Mucosa of stomach (tissue), 1 donor: Measurements from ENCODE around the gene ACTN3.

ENCODE experiments used
- H3K27me3 ChIP-seq: one replicate; pipeline ENCODE4 v1.7.0; 2013; ENCODE audit warnings: mild to moderate bottlenecking, low read length; ENCODE audit not compliant: control insufficient read depth, insufficient read depth
- H3K36me3 ChIP-seq: one replicate; pipeline ENCODE4 v1.7.0; 2013; ENCODE audit warnings: low read length; ENCODE audit not compliant: control insufficient read depth, insufficient read depth
- H3K4me1 ChIP-seq: one replicate; pipeline ENCODE4 v1.7.0; 2013; ENCODE audit warnings: mild to moderate bottlenecking, low read length; ENCODE audit not compliant: control insufficient read depth, insufficient read depth
- H3K4me3 ChIP-seq: one replicate; pipeline ENCODE4 v1.7.0; 2013; ENCODE audit warnings: low read length
- H3K9ac ChIP-seq: one replicate; pipeline ENCODE4 v1.7.0; 2013; ENCODE audit warnings: mild to moderate bottlenecking, low read length, moderate library complexity
- H3K9me3 ChIP-seq: one replicate; pipeline ENCODE4 v1.7.0; 2013; ENCODE audit warnings: mild to moderate bottlenecking, low read length, moderate library complexity; ENCODE audit not compliant: control insufficient read depth
- donor health status: Pancreatic carcinoma.

ACTN3 gene

DNA sequence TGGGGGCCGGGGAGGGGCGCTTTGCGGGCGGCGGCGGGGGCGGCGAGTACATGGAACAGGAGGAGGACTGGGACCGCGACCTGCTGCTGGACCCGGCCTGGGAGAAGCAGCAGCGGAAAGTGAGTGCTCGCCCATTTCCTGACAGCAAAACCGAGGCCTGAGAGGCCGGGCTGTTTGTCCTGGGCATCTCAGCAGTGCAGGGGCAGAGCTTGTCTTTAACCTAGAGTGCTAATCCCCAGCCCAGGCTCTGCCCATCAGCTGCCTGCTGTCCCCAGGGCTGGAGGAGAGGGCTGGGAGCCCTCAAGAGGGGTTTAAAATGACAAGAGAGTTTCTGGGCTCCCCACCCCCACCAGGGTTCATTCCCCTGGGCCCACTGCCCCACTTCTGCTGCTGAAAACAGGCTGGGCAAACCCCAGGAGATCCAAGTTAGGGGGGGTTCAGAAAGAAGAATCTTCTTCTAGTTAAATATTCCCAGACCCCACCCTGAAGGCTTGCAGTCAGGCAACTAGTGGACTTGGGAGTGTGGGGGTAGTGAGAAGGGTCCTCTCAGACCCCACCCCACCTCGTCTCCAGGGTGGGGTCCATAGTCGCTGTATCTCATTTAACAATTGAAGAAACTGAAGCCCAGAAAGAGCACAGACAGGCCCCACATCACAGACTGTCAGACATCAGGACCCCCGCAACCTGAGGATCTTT is 411 bp downstream of the ACTN3 start:
- H3K4me1 ChIP-seq, result peaks cover 12% of the 10 kb centered on the region
- no peaks in the 10 kb centered on the region for H3K9me3 ChIP-seq
- no peaks in the 10 kb centered on the region for H3K36me3 ChIP-seq
- H3K4me3 ChIP-seq, result no peak overlapping the region
- no peak overlapping the region for H3K9ac ChIP-seq
- H3K27me3 ChIP-seq, result peaks cover 11% of the 10 kb centered on the region

DNA sequence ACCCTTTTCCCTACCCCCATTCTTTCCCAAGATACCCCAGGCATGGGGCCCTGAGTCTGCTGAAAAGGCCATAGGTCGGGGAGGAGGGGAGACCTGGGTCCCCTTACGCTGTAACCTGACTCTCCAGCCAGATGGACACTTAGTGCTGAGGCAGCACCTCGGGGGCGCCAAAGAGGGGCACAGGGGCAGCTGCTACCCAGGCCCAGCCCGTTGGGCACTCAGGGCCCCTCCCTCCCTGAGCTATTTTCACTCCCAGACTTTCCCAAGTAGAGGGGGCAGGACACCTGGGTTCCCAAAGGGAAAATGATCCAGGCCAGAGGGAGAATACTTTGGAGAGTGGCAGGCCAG is 933 bp downstream of the ACTN3 start:
- Histone ChIP-seq H3K9me3 (no peaks in the 10 kb centered on the region), H3K27me3 (peaks cover 11% of the 10 kb centered on the region), H3K4me1 (peaks cover 12% of the 10 kb centered on the region), H3K9ac (no peak overlapping the region), H3K36me3 (no peaks in the 10 kb centered on the region), H3K4me3 (no peak overlapping the region)

DNA sequence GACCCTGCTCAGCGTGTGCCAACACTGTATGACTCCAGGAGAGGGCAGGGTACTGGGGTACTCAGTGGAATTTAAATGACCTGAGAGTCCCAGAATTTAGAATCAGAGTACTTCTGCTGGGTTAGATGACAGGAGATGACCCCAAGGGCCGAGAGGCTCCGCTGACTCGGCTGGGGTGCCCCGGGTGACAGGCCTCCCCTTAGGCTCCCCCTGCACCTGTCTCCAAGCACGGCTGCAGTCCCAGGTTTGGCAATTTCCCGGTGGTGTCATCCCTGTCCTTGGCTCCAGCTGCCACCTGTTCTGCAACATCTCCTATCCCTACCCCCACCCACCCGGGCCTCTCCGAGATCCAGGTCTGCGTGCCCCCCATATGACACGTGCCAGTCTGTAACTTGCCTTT is 1.3 kb downstream of the ACTN3 start:
- peaks cover 12% of the 10 kb centered on the region for H3K4me1 ChIP-seq
- H3K27me3 ChIP-seq, result peaks cover 11% of the 10 kb centered on the region
- H3K9me3 ChIP-seq, result no peaks in the 10 kb centered on the region
- no peak overlapping the region for H3K4me3 ChIP-seq
- H3K36me3 ChIP-seq, result no peaks in the 10 kb centered on the region
- no peak overlapping the region for H3K9ac ChIP-seq

DNA sequence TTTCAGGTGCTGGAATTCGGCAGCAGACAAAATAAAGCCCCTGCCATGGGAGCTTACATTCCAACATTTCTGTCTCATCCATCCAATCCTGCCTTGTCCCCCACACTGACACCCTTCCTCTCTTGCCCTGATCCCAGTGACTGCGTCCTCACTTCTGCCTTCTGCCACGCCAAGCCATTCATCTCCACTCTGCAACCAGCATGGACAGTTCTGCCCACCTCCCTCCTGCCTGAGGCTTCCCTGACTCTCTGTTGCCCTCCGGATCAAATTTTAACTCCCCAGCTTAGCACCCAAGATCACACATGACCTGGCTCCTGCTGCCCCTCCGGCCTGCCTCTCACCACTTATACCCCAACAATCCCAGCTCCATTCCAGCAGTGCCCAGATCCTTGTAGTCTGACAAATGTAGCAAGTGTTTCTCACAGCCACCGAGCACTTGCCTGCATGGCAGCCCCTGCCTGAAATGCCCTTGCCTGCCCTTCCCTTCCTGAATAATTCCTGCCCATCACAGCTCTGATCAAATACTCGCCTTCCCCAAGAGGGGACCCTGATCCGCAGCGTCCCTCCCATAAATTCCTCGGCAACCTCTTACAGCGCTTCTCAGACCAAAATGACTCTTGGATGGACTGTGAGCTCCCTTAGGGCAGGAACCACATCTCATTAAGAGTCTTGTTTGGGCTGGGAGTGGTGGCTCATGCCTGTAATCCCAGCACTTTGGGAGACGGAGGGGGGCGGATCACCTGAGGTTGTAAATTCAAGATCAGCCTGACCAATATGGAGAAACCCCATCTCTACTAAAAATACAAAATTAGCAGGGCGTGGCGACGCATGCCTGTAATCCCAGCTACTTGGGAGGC is 2.3 kb downstream of the ACTN3 start:
- Histone ChIP-seq H3K4me1 (peaks cover 11% of the 10 kb centered on the region), H3K9ac (no peak overlapping the region), H3K4me3 (no peak overlapping the region), H3K27me3 (peaks cover 11% of the 10 kb centered on the region), H3K9me3 (no peaks in the 10 kb centered on the region), H3K36me3 (no peaks in the 10 kb centered on the region)

DNA sequence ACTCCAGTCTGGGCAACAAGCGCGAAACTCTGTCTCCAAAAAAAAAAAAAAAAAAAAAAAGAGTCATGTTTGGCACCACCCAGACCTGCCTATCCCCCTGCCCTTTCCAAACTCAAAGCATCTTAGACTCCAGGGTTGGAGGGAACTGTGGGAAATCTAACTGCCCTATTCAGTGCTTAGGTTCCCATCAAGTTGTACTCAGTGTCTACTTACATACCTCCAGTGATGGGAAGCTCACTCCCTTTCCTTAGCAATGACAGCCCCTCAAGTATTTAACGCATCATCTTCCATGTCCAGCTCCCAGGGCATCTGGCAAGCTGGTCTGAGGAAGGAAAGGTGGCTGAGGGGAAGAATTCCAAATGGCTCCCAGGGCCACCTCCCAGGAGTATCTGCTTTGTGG is 3.0 kb downstream of the ACTN3 start:
- no peak overlapping the region for H3K9ac ChIP-seq
- peaks cover 7% of the 10 kb centered on the region for H3K4me1 ChIP-seq
- no peak overlapping the region for H3K4me3 ChIP-seq
- H3K36me3 ChIP-seq, result no peaks in the 10 kb centered on the region
- peaks cover 11% of the 10 kb centered on the region for H3K27me3 ChIP-seq
- H3K9me3 ChIP-seq, result no peaks in the 10 kb centered on the region

DNA sequence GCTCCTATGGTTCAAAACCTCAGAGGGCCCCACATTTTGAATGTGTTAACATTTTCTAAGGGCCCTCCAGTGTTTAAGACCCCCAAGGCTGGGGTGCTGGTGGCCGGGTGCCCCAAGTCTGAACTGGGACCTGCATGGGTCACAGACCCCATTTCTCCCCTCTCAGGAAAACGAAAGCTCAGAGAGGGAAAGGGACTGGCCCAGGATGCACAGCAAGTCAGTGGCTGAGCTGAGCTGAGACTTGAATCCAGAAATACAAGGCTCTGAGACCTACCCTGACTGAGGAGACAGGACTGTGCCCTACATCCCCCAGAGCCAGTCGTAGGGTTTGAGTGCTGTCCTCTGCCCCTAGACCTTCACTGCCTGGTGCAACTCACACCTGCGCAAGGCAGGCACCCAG is 4.2 kb downstream of the ACTN3 start:
- Histone ChIP-seq H3K4me1 (peaks cover 7% of the 10 kb centered on the region), H3K36me3 (no peaks in the 10 kb centered on the region), H3K27me3 (peaks cover 20% of the 10 kb centered on the region), H3K4me3 (no peak overlapping the region), H3K9ac (no peak overlapping the region), H3K9me3 (no peaks in the 10 kb centered on the region)

DNA sequence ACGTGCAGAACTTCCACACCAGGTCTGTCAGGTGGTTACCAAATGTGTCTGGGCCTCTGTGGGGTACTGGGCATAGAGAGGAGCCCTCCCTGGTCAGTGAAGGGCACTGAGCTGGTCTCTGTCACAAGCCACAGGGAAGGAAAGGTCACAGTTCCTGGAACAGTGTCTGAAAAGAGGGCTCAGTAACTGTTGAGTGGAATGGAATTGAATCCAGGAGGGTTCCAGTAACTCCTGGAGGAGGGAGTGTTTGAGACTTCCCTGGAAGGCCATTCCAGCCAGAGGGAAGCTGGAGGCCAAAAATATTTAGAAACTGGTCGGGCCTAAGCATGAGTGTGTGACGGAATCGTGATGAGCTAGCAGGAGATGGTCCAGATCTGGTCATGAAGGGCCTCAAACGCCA is 7.9 kb downstream of the ACTN3 start:
- no peaks in the 10 kb centered on the region for H3K9me3 ChIP-seq
- peaks cover 29% of the 10 kb centered on the region for H3K27me3 ChIP-seq
- no peak overlapping the region for H3K4me3 ChIP-seq
- H3K4me1 ChIP-seq, result no peaks in the 10 kb centered on the region
- H3K9ac ChIP-seq, result no peak overlapping the region
- H3K36me3 ChIP-seq, result no peaks in the 10 kb centered on the region

DNA sequence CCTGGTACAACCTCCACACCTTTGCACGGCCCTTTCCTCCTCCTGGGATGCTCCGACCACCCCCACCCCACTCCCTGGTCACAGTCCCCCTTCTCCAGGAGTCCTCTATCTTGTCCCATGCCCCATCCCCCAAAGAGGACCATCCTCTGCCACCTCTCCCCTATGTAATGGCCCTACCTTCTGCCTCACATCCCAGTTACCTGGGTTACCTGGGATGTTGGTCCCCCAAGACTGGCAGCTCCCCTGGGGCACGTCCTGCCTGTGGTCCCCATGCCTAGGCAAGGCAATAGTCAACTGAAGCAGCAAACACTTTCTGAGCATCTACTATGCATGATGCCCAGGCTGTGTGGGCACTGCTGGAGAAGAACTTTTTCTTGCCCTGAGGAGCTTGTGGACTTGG is 8.7 kb downstream of the ACTN3 start:
- no peaks in the 10 kb centered on the region for H3K36me3 ChIP-seq
- no peaks in the 10 kb centered on the region for H3K4me1 ChIP-seq
- H3K27me3 ChIP-seq, result peaks cover 29% of the 10 kb centered on the region
- no peak overlapping the region for H3K4me3 ChIP-seq
- H3K9ac ChIP-seq, result no peak overlapping the region
- no peaks in the 10 kb centered on the region for H3K9me3 ChIP-seq

DNA sequence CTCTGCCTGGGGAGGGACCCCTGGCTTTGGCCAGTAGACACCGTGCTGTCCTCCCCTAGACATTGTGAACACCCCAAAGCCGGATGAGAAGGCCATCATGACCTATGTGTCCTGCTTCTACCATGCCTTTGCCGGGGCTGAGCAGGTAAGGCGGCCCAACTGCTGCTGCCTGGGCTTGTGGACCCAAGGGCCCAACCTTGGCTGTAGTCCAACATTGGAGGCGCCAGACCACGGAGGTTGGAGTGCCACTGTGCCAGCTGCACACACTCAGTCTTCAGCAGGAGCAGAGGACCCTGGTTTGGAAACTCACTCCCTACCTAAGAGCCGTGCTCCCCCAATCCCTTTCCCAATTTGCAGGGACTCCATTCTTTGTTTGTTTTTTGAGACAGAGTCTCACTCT is 9.4 kb downstream of the ACTN3 start:
- H3K9me3 ChIP-seq, result no peaks in the 10 kb centered on the region
- no peak overlapping the region for H3K4me3 ChIP-seq

DNA sequence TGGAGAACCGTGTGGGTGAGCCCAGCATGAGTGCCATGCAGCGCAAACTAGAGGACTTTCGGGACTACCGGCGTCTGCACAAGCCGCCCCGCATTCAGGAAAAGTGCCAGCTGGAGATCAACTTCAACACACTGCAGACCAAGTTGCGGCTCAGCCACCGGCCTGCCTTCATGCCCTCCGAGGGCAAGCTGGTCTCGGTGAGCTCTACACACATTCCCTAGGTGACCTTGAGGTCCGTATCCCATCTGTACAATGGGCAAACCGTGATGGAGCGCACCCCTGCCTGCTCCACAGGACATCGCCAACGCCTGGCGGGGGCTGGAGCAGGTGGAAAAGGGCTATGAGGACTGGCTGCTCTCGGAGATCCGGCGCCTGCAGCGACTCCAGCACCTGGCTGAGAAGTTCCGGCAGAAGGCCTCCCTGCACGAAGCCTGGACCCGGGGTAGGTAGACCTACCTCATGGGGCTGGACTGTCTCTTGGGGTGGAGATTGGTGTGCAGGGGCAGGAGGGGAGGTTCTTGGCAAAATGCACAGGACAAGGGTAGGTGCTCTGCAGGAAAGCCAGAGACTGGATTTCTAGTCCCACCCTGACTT is 11.1 kb downstream of the ACTN3 start:
- peaks cover 29% of the 10 kb centered on the region for H3K27me3 ChIP-seq
- no peaks in the 10 kb centered on the region for H3K36me3 ChIP-seq
- H3K4me1 ChIP-seq, result no peaks in the 10 kb centered on the region
- H3K9me3 ChIP-seq, result no peaks in the 10 kb centered on the region
- H3K4me3 ChIP-seq, result no peak overlapping the region
- no peak overlapping the region for H3K9ac ChIP-seq

More for the DNA sequence above, 9.4 kb downstream of the ACTN3 start:
- Histone ChIP-seq H3K27me3 (peaks cover 29% of the 10 kb centered on the region), H3K4me1 (no peaks in the 10 kb centered on the region), H3K36me3 (no peaks in the 10 kb centered on the region), H3K9ac (no peak overlapping the region)

DNA sequence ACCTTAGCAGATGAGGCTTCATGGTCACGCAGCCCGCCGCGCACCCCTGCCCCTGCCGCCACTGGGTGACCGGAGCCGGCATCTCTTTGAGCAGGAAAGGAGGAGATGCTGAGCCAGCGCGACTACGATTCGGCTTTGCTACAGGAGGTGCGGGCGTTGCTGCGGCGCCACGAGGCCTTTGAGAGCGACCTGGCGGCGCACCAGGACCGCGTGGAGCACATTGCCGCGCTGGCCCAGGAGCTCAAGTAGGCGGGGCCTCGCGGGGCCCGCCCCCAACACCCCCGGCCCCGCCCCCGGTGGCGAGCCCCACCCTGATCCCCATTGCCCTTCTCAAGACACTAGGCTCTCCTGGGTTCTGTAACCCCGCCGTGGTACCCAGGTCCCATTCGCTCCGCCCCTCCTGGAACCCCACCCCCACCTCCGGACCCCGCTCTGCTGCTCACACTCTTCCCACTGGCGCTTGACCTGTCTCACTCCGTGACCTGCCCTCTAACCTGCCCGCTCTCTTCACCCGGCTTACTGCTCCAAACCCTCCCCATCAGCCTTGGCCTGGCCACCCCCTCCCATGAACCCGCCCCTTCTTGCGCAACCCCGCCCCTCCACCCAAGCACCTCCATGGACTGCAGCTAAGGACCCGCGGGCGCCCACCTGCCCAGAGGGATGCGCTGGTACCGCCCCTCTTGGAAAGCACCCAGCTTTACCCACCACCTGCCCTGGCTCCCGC is 12.6 kb downstream of the ACTN3 start:
- Histone ChIP-seq H3K27me3 (peaks cover 29% of the 10 kb centered on the region), H3K4me3 (no peak overlapping the region), H3K4me1 (no peaks in the 10 kb centered on the region), H3K9ac (no peak overlapping the region), H3K36me3 (no peaks in the 10 kb centered on the region), H3K9me3 (no peaks in the 10 kb centered on the region)
